Mammary epithelial cell (primary cell): ENCODE measurements around the gene TRIM17.

Experiments used
- CTCF ChIP-seq, 2 donors: IDR thresholded peaks in 1 of 2; conservative IDR thresholded peaks in 1 of 2; 2 replicates each; pipeline ENCODE4 v1.5.1; 2011 to 2012; ENCODE audit warnings: inconsistent platforms in 2 of 2, low read length in 2 of 2, mild to moderate bottlenecking in 2 of 2, control low read depth in 1 of 2, low read depth in 1 of 2; ENCODE audit not compliant: insufficient read depth in 1 of 2; ENCODE audit errors: extremely low read depth in 1 of 2
- EZH2 ChIP-seq: IDR thresholded peaks from 2 replicates; pipeline ENCODE4 v1.6.1; 2012; ENCODE audit warnings: low read length, inconsistent platforms, borderline replicate concordance

- TF ChIP-seq CTCF (conservative IDR thresholded peaks at IDR 0.05 in 1 of 2, IDR thresholded peaks at IDR 0.05 in 1 of 2; ENCODE audit: extremely low read depth in 1 of 2, insufficient read depth in 1 of 2, low read depth in 1 of 2, low read length in 2 of 2) = no peak
- TF ChIP-seq EZH2 = no peak
These were observed 39.8 kb upstream of the TRIM17 start for GRCh38 chr1:228456252-228457016.
